Fibroblast of the aortic adventitia (primary cell): ENCODE measurements around the gene SLC66A2. TPM values are rescaled to one million over a fixed set of nuclear protein-coding genes. Genes with fewer than 3 reads are reported as not detected.
"Not testable (repeated sequence)": the region's sequence is repeated elsewhere in the genome, so short reads cannot be mapped to it uniquely, and the experiment has no call there.

Experiments used
- DNase-seq: peaks from one replicate; pipeline ENCODE4 v3.0.0-alpha.2; 2010; ENCODE audit warnings: low read depth
- H3K4me3 ChIP-seq: 2 replicates; pipeline ENCODE4 v1.5.1; 2011; ENCODE audit warnings: low read depth, mild to moderate bottlenecking, control low read depth, low read length, moderate library complexity
- total RNA-seq: library from RNA; depleted of rRNA; stranded (reverse); fragments of >200 nt; gene quantifications from 2 replicates; pipeline ENCODE4 v1.2.3, GENCODE V29; 2012; ENCODE audit warnings: low replicate concordance
- TF ChIP-seq, protein P1 (sequence below): IDR thresholded peaks from 2 replicates; pipeline ENCODE4 v1.5.1; 2011; ENCODE audit warnings: mild to moderate bottlenecking, low read length, control low read depth, inconsistent platforms; ENCODE audit not compliant: insufficient read depth

The SLC66A2 gene
- total RNA-seq, 1 donor: 15.6 TPM

DNA sequence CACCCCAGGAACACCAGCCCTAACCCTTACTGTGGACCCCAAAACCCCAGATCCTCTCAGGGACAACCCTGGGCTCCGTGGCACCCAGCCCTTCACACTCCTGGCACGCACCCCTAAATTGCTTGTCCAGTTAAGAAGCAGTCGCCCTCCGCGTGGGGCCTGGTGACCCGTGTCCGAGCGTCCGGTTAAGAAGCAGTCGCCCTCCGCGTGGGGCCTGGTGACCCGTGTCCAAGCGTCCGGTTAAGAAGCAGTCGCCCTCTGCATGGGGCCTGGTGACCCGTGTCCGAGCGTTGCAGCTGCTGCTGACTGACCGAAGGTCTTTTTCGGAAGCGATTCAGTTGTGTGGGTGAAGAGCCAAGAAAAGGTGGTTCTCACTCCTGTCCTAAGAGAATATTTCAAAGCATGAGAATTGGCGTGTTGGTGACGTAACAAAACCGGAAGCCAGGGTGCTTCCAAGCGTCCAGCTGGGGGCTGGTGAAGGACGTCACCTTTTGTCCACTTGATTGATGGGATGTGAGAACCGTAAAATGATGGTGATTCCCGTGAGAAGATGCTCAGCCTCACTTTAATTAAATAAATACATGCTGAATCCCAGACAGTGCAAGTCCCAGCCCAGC is 83.2 kb downstream of the SLC66A2 start:
- TF ChIP-seq, protein P1, sequence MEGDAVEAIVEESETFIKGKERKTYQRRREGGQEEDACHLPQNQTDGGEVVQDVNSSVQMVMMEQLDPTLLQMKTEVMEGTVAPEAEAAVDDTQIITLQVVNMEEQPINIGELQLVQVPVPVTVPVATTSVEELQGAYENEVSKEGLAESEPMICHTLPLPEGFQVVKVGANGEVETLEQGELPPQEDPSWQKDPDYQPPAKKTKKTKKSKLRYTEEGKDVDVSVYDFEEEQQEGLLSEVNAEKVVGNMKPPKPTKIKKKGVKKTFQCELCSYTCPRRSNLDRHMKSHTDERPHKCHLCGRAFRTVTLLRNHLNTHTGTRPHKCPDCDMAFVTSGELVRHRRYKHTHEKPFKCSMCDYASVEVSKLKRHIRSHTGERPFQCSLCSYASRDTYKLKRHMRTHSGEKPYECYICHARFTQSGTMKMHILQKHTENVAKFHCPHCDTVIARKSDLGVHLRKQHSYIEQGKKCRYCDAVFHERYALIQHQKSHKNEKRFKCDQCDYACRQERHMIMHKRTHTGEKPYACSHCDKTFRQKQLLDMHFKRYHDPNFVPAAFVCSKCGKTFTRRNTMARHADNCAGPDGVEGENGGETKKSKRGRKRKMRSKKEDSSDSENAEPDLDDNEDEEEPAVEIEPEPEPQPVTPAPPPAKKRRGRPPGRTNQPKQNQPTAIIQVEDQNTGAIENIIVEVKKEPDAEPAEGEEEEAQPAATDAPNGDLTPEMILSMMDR: no peak
- no peak overlapping the region for H3K4me3 ChIP-seq
- DNase-seq: no peak

- TF ChIP-seq, protein P1: no peak
- DNase-seq: no peak
- H3K4me3 ChIP-seq: no peak overlapping the region
These were observed 83.8 kb downstream of the SLC66A2 start for GRCh38 chr18:79867666-79868065.

GRCh38 chr18:79866889-79867574 is 84.4 kb downstream of the SLC66A2 start:
- TF ChIP-seq, protein P1: no peak
- no peak for DNase-seq

DNA sequence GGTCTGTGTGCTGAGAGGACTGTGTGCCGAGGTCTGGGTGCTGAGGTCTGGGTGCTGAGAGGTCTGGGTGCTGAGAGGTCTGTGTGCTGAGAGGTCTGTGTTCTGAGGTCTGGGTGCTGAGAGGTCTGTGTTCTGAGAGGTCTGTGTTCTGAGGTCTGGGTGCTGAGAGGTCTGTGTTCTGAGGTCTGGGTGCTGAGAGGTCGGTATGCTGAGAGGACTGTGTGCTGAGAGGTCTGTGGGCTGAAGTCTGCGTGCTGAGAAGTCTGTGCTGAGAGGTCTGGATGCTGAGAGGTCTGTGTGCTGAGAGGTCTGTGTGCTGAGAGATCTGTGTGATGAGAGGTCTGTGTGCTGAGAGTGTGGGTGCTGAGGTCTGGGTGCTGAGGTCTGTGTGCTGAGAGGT is 85.5 kb downstream of the SLC66A2 start:
- not testable (repeated sequence) for H3K4me3 ChIP-seq, DNase-seq

More at GRCh38 chr18:79866889-79867574, 84.4 kb downstream of the SLC66A2 start:
- H3K4me3 ChIP-seq: no peak overlapping the region

DNA sequence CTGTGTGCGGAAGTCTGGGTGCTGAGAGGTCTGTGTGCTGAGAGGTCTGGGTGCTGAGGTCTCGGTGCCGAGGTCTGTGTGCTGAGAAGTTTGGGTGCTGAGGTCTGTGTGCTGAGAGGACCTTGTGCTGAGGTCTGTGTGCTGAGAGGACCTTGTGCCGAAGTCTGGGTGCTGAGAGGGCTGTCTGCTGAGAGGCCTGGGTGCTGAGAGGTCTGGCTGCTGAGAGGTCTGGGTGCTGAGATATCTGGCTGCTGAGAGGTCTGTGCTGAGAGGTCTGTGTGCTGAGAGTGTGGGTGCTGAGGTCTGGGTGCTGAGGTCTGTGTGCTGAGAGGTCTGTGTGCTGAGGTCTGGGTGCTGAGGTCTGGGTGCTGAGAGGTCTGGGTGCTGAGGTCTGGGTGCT is 86.5 kb downstream of the SLC66A2 start:
- DNase-seq, H3K4me3 ChIP-seq: not testable (repeated sequence)

GRCh38 chr18:79864006-79864725 is 87.3 kb downstream of the SLC66A2 start:
- H3K4me3 ChIP-seq: no peak overlapping the region
- TF ChIP-seq, protein P1: no peak
- DNase-seq: no peak

DNA sequence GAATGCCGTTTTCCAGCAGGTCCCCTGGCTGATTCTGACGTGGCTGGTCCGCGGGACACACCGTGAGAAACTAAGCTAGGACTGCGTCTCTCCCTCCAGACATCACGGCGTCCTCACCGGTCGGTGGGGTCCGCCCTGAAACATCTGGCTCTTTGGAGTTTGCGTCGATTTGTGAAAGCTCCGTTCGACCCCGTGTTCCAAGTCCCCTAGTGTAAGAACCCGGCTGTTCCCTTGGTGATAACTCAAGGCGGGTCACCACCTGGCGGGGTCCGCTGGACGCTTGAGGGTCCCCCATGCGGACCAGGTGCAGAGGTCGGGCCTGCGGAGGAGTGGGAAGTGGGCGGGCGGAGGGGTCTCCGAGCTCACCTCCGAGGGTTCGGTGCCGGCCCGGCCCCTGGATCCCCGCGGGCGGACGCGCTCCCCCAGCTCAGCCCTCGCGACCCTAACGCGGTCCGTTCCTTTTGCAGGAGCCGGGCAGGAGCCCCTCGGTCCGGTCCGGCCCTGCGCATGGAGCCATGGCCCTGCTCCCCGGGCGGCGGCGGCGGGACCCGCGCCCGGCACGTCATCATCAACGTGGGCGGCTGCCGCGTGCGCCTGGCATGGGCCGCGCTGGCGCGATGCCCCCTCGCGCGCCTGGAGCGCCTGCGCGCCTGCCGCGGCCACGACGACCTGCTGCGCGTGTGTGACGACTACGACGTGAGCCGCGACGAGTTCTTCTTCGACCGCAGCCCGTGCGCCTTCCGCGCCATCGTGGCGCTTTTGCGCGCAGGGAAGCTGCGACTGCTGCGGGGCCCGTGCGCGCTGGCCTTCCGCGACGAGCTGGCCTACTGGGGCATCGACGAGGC is 88.1 kb downstream of the SLC66A2 start:
- TF ChIP-seq, protein P1: no peak
- H3K4me3 ChIP-seq: no peak overlapping the region
- DNase-seq: no peak
